Fibroblast of skin of left biceps (primary cell): ENCODE results near the gene UGT1A1.
"Not testable (repeated sequence)": the region's sequence is repeated elsewhere in the genome, so short reads cannot be mapped to it uniquely, and the experiment has no call there.

ENCODE experiments used
- DNase-seq, 2 experiments: peaks; one replicate each; pipeline ENCODE4 v3.0.0-alpha.2; 2013; ENCODE audit warnings: low read depth in 2 of 2

Gene UGT1A1

GRCh38 chr2:233760043-233760442 is at the start of gene UGT1A1:
TSS of gene UGT1A1 (plus strand) at chr2:233760270. CDS start at chr2:233760288, 18 bp downstream.
- DNase-seq: no peak

- peak; percentile 29 to 30 for DNase-seq
These were observed 48.6 kb upstream of the UGT1A1 start for GRCh38 chr2:233711312-233712008.

GRCh38 chr2:233712611-233713261 is 47.3 kb upstream of the UGT1A1 start, which contains the start of gene UGT1A5:
TSS of gene UGT1A5 (plus strand) at chr2:233712907. CDS start at chr2:233712992, 85 bp downstream.
- no peak for DNase-seq

- no peak for DNase-seq
These were observed 46.8 kb upstream of the UGT1A1 start for GRCh38 chr2:233713262-233713615.

- no peak for DNase-seq
These were observed 45.9 kb upstream of the UGT1A1 start for GRCh38 chr2:233714121-233714520.

GRCh38 chr2:233718552-233718951 is 41.5 kb upstream of the UGT1A1 start, which contains the start of gene UGT1A4:
TSS of gene UGT1A4 (plus strand) at chr2:233718736. CDS start at chr2:233718821, 85 bp downstream.
- DNase-seq: no peak

GRCh38 chr2:233728723-233729301 is 31.3 kb upstream of the UGT1A1 start, which contains the start of gene UGT1A3:
TSS of gene UGT1A3 (plus strand) at chr2:233729042. CDS start at chr2:233729127, 85 bp downstream.
- DNase-seq: no peak

- DNase-seq: not testable (repeated sequence)
These were observed 23.0 kb upstream of the UGT1A1 start for GRCh38 chr2:233736868-233737653.

- DNase-seq: no peak
These were observed 19.2 kb upstream of the UGT1A1 start for GRCh38 chr2:233740870-233741269.

- DNase-seq: no peak
These were observed 16.4 kb upstream of the UGT1A1 start for GRCh38 chr2:233743464-233744259.

- no peak for DNase-seq
These were observed 14.9 kb upstream of the UGT1A1 start for GRCh38 chr2:233745073-233745755.

GRCh38 chr2:233745838-233746237 is 14.2 kb upstream of the UGT1A1 start:
- DNase-seq: not testable (repeated sequence)

GRCh38 chr2:233746475-233747282 is 13.4 kb upstream of the UGT1A1 start:
- no peak for DNase-seq

- DNase-seq: no peak
These were observed 12.9 kb upstream of the UGT1A1 start for GRCh38 chr2:233747283-233747544.

- not testable (repeated sequence) for DNase-seq
These were observed 9.4 kb upstream of the UGT1A1 start for GRCh38 chr2:233750689-233751088.

- DNase-seq: not testable (repeated sequence)
These were observed 8.7 kb upstream of the UGT1A1 start for GRCh38 chr2:233751212-233752009.

GRCh38 chr2:233754872-233755611 is 5.0 kb upstream of the UGT1A1 start:
- no peak for DNase-seq

GRCh38 chr2:233756429-233757081 is 3.5 kb upstream of the UGT1A1 start:
- no peak for DNase-seq
